Measurements from ENCODE around the gene ETV5. TPM values are rescaled to one million over a fixed set of nuclear protein-coding genes. Genes with fewer than 3 reads are reported as not detected.
"Not testable (repeated sequence)": the region's sequence is repeated elsewhere in the genome, so short reads cannot be mapped to it uniquely, and the experiment has no call there.

Gene ETV5
- polyA plus RNA-seq, 1 donor from 2014 or later, result 0.30 TPM

DNA sequence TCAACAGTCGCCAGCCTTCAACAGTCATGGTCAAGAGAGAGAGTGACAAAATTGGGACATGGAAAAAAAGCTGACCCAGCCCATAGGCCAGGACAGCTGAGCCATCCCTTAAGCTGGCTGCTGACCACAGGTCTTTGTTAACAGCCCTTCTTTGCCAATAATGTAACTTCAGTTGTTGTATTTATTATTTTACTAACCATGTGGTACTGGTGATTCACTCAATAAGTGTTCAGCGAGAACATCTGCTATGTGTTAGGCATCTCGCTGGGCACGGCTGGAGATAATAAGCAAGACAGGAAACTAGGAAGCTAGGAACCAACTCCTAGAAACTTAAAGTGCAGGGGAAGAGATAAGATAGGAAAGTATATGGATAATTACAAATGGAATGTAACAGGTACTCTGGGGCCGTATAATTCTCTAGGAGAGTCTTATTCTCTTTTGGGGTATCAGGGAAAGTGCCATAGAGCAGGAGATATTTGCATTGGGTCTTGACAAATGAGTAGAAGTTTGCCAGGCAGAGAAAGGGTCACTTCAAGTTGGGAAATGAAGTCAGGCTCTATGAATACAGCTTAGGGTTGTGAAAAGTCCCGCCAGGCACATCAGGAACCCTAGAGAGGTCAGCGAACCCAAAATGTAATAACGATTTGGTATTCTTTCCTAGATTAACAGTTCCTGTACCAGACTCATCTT is 87.1 kb downstream of the ETV5 start:
- Histone ChIP-seq H2AFZ (ENCODE audit: low read depth, low read length) (no peak overlapping the region), H4K20me1 (ENCODE audit: insufficient read depth) (no peaks in the 10 kb centered on the region), H3K27me3 (ENCODE audit: insufficient read depth, low read depth, low read length) (no peaks in the 10 kb centered on the region), H3K36me3 (ENCODE audit: insufficient read depth, low read length) (no peaks in the 10 kb centered on the region), H3K9me2 (ENCODE audit: insufficient read depth, low read length) (no peaks in the 10 kb centered on the region), H3K4me2 (ENCODE audit: low read length) (no peak overlapping the region), H3K9me3 (ENCODE audit: low read length) (no peaks in the 10 kb centered on the region), H3K27ac (ENCODE audit: low read length) (no peak overlapping the region), H3F3A (ENCODE audit: insufficient read depth, low read length, poor library complexity, severe bottlenecking) (no peaks in the 10 kb centered on the region), H3K4me3 (ENCODE audit: low read length) (no peak overlapping the region), H3K79me2 (replicated peaks; ENCODE audit: insufficient read depth, low read length) (no peaks in the 10 kb centered on the region), H3K9ac (ENCODE audit: low read length) (no peak overlapping the region)
- TF ChIP-seq EP300 (conservative IDR thresholded peaks at IDR 0.05; ENCODE audit: poor library complexity, severe bottlenecking), result no peak
- no peak for TF ChIP-seq MXI1 (conservative IDR thresholded peaks at IDR 0.05; ENCODE audit: poor library complexity, severe bottlenecking)
- TF ChIP-seq POLR2AphosphoS5 (IDR thresholded peaks at IDR 0.05), result no peak

DNA sequence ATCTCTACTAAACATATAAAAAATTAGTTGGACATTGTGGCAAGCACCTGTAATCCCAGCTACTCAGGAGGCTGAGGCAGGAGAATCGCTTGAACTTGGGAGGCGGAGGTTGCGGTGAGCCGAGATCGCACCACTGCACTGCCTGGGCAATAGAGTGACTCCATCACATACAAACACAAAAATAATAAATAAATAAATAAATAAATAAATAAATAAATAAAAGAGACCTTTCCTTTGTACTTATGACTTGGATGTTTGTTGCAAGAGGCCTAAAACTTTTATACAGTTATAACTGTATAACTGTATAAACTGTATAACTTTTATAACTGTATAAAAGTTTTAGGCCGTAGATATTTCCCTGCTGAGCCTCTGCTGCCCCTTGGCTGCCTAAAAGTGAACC is 87.6 kb downstream of the ETV5 start:
- H3K9ac ChIP-seq (ENCODE audit: low read length); H2AFZ ChIP-seq (ENCODE audit: low read depth, low read length); H4K20me1 ChIP-seq (ENCODE audit: insufficient read depth); H3K4me2 ChIP-seq (ENCODE audit: low read length); H3K27me3 ChIP-seq (ENCODE audit: insufficient read depth, low read depth, low read length); H3K79me2 ChIP-seq (replicated peaks; ENCODE audit: insufficient read depth, low read length); H3K9me3 ChIP-seq (ENCODE audit: low read length); H3K27ac ChIP-seq (ENCODE audit: low read length); H3K4me3 ChIP-seq (ENCODE audit: low read length); H3K36me3 ChIP-seq (ENCODE audit: insufficient read depth, low read length); H3K9me2 ChIP-seq (ENCODE audit: insufficient read depth, low read length); H3F3A ChIP-seq (ENCODE audit: insufficient read depth, low read length, poor library complexity, severe bottlenecking): not testable (repeated sequence)

DNA sequence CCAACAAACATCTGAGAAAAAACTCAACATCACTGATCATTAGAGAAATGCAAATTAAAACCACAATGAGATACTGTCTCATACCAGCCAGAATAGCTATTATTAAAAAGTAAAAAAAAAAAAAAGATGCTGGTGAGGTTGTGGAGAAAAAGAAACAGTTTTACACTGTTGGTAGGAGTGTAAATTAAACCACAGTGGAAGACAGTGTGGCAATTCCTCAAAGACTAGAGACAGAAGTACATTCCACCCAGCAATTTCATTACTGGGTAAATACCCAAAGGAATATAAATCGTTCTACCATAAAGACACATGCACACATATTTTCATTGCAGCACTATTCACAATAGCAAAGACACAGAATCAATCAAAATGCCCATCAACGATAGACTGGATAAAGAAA is 89.6 kb downstream of the ETV5 start:
- not testable (repeated sequence) for H2AFZ ChIP-seq (ENCODE audit: low read depth, low read length); H3K4me2 ChIP-seq (ENCODE audit: low read length); H3K9me3 ChIP-seq (ENCODE audit: low read length); H3K36me3 ChIP-seq (ENCODE audit: insufficient read depth, low read length); H3K27ac ChIP-seq (ENCODE audit: low read length); H3K79me2 ChIP-seq (replicated peaks; ENCODE audit: insufficient read depth, low read length); H3K27me3 ChIP-seq (ENCODE audit: insufficient read depth, low read depth, low read length); H3K9me2 ChIP-seq (ENCODE audit: insufficient read depth, low read length); H3K9ac ChIP-seq (ENCODE audit: low read length); H4K20me1 ChIP-seq (ENCODE audit: insufficient read depth); H3F3A ChIP-seq (ENCODE audit: insufficient read depth, low read length, poor library complexity, severe bottlenecking); H3K4me3 ChIP-seq (ENCODE audit: low read length)

DNA sequence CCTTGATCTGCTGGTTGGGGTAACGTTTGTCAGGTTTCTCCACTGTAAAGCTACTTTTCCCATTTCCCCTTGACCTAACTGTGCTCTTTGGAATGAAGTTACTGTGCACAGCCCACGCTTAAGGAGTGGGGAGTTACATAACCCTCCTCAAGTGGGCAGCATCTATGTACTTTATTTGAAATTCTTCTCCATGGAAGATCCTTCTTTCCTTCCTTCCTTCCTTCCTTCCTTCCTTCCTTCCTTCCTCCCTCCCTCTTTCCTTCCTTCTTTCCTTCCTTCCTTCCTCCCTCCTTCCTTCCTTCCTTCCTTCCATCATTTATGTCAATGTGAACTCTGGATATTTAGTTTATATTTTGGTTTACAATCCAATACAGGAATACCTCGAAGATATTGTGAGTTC is 94.0 kb downstream of the ETV5 start:
- no peak for TF ChIP-seq TAF1 (IDR thresholded peaks at IDR 0.05; ENCODE audit: low read depth)
- no peak for TF ChIP-seq MXI1 (conservative IDR thresholded peaks at IDR 0.05; ENCODE audit: poor library complexity, severe bottlenecking)
- H3K4me2 ChIP-seq (ENCODE audit: low read length), result no peak overlapping the region
- no peaks in the 10 kb centered on the region for H3K27me3 ChIP-seq (ENCODE audit: insufficient read depth, low read depth, low read length)
- H3K4me3 ChIP-seq (ENCODE audit: low read length), result no peak overlapping the region
- H4K20me1 ChIP-seq (ENCODE audit: insufficient read depth), result no peaks in the 10 kb centered on the region
- no peak overlapping the region for H2AFZ ChIP-seq (ENCODE audit: low read depth, low read length)
- H3K9me3 ChIP-seq (ENCODE audit: low read length), result no peaks in the 10 kb centered on the region
- H3K79me2 ChIP-seq (replicated peaks; ENCODE audit: insufficient read depth, low read length), result no peaks in the 10 kb centered on the region
- H3K27ac ChIP-seq (ENCODE audit: low read length), result no peak overlapping the region
- no peaks in the 10 kb centered on the region for H3K36me3 ChIP-seq (ENCODE audit: insufficient read depth, low read length)
- H3K9me2 ChIP-seq (ENCODE audit: insufficient read depth, low read length), result no peaks in the 10 kb centered on the region
- no peak overlapping the region for H3K9ac ChIP-seq (ENCODE audit: low read length)
- H3F3A ChIP-seq (ENCODE audit: insufficient read depth, low read length, poor library complexity, severe bottlenecking), result no peaks in the 10 kb centered on the region

DNA sequence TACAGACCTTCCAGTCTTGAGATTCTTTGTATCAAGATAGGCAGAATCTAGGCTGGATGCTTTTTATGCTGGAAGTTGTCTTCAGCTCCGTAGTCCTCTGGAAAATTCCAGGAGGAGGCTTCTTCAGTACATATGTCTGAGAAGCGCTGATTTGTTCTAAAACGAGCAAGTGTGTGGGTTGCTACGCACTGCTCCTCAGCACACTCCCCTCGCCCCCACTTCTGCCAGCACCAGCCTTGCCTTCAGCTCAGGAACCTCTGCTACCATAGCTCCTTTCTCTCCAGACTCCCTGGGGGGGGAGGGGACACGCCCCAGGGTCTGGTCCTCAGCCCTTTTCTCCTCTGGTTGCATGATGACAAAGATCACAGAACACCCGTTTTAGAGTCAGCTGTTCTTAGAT is 95.6 kb downstream of the ETV5 start:
- no peak overlapping the region for H3K4me3 ChIP-seq (ENCODE audit: low read length)
- H3K9ac ChIP-seq (ENCODE audit: low read length), result no peak overlapping the region
- H3K9me2 ChIP-seq (ENCODE audit: insufficient read depth, low read length), result no peaks in the 10 kb centered on the region
- no peaks in the 10 kb centered on the region for H3F3A ChIP-seq (ENCODE audit: insufficient read depth, low read length, poor library complexity, severe bottlenecking)
- no peak overlapping the region for H3K4me2 ChIP-seq (ENCODE audit: low read length)
- H3K36me3 ChIP-seq (ENCODE audit: insufficient read depth, low read length), result no peaks in the 10 kb centered on the region
- no peaks in the 10 kb centered on the region for H3K27me3 ChIP-seq (ENCODE audit: insufficient read depth, low read depth, low read length)
- no peak overlapping the region for H2AFZ ChIP-seq (ENCODE audit: low read depth, low read length)
- H3K27ac ChIP-seq (ENCODE audit: low read length), result no peak overlapping the region
- no peaks in the 10 kb centered on the region for H4K20me1 ChIP-seq (ENCODE audit: insufficient read depth)
- H3K9me3 ChIP-seq (ENCODE audit: low read length), result no peaks in the 10 kb centered on the region
- no peaks in the 10 kb centered on the region for H3K79me2 ChIP-seq (replicated peaks; ENCODE audit: insufficient read depth, low read length)
- TF ChIP-seq SMC3 (conservative IDR thresholded peaks at IDR 0.05; ENCODE audit: poor library complexity), result no peak
- no peak for TF ChIP-seq EP300 (conservative IDR thresholded peaks at IDR 0.05; ENCODE audit: poor library complexity, severe bottlenecking)
- TF ChIP-seq MXI1 (conservative IDR thresholded peaks at IDR 0.05; ENCODE audit: poor library complexity, severe bottlenecking), result no peak
- no peak for TF ChIP-seq EZH2 (IDR thresholded peaks at IDR 0.05; ENCODE audit: borderline replicate concordance, insufficient read depth, low read length, poor library complexity, severe bottlenecking)
- TF ChIP-seq, protein P1, sequence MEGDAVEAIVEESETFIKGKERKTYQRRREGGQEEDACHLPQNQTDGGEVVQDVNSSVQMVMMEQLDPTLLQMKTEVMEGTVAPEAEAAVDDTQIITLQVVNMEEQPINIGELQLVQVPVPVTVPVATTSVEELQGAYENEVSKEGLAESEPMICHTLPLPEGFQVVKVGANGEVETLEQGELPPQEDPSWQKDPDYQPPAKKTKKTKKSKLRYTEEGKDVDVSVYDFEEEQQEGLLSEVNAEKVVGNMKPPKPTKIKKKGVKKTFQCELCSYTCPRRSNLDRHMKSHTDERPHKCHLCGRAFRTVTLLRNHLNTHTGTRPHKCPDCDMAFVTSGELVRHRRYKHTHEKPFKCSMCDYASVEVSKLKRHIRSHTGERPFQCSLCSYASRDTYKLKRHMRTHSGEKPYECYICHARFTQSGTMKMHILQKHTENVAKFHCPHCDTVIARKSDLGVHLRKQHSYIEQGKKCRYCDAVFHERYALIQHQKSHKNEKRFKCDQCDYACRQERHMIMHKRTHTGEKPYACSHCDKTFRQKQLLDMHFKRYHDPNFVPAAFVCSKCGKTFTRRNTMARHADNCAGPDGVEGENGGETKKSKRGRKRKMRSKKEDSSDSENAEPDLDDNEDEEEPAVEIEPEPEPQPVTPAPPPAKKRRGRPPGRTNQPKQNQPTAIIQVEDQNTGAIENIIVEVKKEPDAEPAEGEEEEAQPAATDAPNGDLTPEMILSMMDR (IDR thresholded peaks at IDR 0.05; ENCODE audit: poor library complexity, severe bottlenecking), result no peak
- TF ChIP-seq POLR2AphosphoS5 (IDR thresholded peaks at IDR 0.05), result no peak
- TF ChIP-seq RAD21 (conservative IDR thresholded peaks at IDR 0.05), result no peak
- TF ChIP-seq, protein P2, sequence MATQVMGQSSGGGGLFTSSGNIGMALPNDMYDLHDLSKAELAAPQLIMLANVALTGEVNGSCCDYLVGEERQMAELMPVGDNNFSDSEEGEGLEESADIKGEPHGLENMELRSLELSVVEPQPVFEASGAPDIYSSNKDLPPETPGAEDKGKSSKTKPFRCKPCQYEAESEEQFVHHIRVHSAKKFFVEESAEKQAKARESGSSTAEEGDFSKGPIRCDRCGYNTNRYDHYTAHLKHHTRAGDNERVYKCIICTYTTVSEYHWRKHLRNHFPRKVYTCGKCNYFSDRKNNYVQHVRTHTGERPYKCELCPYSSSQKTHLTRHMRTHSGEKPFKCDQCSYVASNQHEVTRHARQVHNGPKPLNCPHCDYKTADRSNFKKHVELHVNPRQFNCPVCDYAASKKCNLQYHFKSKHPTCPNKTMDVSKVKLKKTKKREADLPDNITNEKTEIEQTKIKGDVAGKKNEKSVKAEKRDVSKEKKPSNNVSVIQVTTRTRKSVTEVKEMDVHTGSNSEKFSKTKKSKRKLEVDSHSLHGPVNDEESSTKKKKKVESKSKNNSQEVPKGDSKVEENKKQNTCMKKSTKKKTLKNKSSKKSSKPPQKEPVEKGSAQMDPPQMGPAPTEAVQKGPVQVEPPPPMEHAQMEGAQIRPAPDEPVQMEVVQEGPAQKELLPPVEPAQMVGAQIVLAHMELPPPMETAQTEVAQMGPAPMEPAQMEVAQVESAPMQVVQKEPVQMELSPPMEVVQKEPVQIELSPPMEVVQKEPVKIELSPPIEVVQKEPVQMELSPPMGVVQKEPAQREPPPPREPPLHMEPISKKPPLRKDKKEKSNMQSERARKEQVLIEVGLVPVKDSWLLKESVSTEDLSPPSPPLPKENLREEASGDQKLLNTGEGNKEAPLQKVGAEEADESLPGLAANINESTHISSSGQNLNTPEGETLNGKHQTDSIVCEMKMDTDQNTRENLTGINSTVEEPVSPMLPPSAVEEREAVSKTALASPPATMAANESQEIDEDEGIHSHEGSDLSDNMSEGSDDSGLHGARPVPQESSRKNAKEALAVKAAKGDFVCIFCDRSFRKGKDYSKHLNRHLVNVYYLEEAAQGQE (IDR thresholded peaks at IDR 0.05; ENCODE audit: borderline replicate concordance), result no peak
- TF ChIP-seq TAF1 (IDR thresholded peaks at IDR 0.05; ENCODE audit: low read depth), result no peak
